NCI-H345 treated with DMSO at 0.1 percent for 48 hours (cell line): Measurements from ENCODE around the gene SLC37A1.
A peak's percentile ranks its signal among the peaks of the same experiment; 100 is the strongest.

Experiments
- DNase-seq: peaks from one replicate; lab custom pipeline; 2025; ENCODE audit not compliant: unreplicated experiment; lab: John Stamatoyannopoulos, UW

Gene SLC37A1

DNA sequence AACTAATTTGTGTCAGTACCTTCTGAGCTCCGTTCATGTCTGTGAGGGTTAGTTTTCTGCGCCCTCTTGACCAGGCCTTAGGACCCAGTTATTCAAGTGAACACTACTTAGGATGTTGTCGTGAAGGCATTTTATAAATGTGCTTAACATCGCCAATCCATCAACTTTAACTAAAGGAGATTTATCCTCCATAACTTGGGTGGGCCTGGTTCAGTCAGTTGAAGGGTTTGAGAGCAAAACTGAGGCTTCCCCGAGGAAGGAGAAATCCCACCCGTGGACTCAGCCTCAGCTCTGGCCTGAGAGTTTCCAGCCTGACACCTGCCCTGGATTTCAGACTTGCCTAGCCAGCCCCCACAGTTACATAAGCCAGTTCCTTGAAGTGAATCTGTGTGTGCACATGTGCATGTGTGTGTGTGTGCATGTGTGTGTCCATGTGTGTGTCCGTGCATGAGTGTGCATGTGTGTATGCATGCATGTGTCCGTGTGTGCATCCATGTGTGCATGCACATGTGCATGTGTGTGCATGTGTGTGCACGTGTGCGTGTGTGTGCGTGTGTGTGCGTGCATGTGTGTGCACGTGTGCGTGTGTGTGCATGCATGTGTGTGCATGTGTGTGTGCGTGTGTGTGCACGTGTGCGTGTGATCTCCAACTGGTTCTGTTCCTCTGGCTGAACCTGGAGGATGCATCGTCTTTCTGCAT lies 77.7 kb downstream of the SLC37A1 start:
- no peak for DNase-seq

DNA sequence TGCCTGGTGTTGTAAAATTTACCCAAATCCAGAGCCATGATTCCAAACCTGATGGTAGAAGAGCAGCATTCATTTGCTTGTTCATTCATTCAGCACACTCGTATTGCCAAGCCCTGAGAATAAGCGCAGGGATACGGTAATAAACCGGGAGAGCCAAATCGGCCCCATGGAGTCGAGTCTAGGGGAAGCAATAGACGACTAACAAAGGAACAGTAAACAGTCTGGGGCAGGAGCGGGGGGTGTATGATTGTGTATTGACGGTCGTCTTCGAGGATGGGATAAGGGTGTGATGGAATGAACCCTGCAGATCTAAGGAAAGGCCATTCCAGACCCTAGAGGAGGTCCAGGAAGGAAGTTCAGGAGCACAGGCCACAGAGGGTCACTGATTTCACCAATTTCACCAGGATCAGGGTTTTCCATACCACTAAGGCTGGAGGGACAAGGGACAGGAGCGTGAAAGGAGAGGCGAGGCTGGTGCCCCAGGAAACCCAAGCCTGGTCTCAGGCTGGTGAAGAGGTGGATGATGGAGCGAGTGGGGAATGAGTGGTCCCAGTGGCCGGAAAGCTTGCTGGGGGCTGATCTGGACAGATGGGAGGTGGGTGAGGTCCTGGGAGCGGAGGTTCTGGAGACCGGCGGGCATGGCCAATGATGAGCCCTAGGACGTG lies 78.6 kb downstream of the SLC37A1 start:
- no peak for DNase-seq

DNA sequence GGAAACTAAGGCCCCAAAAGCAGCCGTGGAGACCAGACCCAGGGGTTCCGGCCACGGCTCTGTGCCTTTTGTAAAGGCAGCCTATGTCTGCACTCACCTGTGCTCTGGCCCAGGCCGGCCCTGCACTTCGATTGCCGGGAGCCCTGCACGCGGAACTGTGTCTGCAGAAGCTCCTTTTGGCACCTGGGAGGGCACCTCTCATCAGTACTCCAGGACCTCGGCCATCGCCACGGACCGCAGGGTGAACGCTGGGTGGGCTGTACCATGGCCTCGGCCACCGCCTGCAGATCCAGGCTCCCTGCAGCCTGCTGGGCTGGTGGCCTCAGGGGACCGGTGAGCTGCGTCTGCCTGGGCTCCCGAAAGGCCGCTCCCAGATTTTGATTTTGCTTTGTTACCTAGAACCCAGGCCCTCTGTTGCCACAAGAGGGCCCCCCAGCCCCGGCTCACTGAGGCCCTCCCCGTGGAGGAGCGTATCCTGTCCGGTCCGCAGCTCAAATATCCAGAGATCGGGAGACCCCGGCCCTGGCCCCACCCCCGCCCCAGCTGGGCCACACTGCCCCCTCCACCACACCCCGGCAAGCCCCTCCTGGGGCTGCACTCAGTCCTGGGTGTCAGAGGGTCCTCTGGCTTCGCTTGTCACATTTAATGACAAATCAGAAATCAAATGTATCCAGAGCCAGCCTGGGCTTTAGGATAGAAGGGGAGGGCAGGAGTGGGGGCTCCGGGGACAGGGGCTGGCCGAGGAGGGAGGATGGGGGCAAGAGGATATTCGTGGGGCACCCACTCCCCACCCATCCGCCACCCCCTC lies 79.6 kb downstream of the SLC37A1 start:
- DNase-seq: peak; percentile 73

DNA sequence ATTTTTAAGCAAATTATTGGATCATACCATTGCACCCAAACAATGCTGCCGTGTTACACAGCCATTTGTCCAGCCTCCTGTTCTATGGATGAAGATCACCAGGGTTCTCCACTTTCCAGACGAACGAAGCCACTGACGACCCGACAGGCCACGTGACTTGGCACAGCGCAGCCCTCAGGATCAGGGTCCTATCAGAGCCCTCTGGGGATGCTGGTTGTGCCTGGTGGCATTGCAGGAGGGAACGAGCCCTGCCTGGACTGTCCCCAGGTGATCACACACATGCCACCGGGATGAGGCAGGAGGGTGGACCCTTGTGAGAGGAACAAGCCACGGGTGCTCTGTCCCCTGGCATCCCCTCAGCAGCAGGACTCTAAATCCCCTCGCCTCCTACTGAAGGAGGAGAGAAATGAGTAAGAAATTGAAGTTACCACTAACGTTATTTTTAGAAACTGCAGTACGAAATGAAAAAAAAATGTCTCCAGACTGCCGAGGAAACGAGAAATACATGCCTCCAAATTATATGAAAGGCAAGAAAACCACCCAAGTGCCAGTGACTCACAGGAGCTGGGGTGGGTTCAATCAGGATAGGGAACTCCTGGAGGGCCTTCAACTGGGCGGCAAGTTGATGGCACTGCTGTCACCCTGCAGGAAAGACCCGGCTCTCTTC lies 81.1 kb downstream of the SLC37A1 start:
- no peak for DNase-seq

DNA sequence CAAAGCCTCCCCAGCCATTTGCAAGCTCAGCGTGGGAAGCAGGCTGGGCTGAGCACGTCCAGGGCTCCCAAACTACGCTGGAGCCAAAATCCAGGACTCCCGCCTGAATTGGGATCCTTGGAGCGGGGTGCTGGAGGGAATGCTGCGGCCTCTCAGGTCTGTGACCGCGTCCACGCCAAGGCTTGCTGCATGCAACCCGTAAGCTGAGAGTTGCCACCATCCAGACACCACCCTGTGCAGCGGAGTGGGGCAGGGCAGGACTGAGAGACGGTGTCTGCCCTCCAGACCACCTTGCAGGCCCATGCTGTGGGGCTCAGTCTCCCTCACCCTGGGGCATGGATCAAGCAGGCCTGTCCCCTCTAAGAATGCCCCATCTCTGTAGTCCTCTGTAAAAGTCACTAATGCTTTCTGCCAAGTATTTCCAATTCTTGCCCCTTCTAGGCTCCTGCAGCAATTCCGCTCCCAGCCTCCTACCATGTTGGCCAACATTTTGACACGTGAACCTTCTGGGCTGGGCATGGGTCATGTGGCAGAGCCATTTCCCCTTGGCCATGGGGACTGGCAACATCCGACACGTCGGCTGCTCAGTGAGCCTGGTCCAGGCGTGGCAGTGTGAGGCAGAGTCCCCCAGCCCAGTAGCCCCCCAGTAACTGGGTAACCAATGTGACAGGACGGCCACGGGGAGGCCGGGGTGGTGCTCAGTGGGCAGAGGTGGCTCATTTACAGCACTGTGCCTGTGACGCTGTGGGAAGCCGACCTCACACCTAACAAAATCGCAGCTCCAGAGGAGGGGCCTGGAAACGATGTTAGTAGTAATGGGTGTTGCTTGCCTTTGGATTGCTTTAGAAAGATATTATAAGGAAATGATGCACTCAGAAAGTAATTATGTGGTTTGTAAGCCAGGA lies 81.9 kb downstream of the SLC37A1 start:
- no peak for DNase-seq

DNA sequence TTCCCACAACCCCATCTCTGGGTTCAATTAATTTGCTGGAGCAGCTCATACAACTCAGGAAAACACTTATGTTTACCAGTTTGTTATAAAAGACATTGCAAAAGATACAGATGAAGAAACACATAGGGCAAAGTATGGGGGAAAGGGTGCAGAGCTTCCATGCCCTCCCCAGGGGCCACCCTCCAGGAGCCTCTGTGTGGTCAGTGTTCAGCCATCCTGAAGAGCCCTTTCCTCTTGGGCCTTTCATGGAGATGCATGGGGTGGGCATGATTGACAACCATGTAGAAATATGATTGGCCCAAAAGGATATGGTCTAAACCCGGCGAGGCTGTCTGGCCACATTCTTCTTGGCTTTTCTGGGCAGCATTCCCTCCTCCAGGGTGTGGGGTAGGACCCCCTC lies 83.0 kb downstream of the SLC37A1 start:
- DNase-seq: no peak

DNA sequence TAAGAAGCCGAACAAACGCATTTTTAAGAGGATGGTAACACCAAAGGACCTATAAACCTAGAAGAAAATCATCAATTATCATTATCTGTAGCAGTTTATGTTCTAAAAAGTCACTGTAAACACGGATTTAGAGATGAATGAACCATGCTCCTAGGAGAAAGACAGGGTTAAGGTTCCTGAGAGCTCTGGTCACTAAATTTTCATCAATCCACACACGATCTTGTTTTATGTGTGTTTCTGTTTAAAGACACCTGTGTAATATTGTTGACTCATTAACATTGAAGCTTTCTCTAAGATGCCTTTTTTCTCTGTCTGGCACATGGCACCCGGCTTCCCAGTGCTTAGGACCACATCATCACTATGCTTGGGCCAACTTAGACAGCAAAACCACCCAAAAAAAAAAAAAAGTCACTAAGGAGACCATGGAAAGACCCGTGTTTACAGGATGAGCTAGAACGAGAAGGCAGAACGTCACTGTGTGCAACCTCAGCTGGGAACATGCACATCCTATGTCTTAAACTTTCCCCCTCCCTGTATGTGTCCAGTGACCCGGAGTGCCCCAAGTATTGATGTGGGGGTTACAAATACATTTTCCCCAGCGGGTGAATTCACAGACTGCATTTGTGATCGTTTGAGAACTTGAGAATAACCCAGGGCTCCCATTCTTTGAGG lies 84.0 kb downstream of the SLC37A1 start:
- DNase-seq: no peak

DNA sequence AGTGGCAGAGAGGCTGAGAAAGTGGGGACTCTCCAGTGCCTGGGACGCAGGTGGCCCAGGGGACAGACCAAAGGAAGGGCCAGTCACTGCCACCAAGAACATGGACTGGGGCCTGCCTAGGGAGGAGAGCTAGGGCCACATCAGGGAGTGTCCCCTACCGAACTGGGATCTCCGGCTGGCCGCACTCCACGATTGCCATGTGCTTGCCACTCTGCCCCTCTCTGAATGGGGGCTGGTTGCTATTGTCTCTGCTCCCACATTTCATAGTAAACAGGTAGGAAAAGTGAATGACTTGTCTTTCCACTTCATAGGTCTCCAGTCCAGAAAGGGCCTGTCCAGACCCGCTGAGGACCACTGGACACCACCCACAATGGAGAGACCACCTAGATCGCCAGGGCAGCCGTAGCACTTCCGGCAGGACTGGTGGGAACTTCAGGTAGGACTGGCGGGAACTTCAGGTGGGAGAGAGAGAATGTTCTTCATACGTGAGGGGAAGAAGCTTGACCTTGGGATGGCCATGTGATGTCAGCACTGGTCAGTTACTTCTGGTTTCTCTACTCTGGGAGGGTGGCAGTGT lies 84.6 kb downstream of the SLC37A1 start:
- DNase-seq: no peak

DNA sequence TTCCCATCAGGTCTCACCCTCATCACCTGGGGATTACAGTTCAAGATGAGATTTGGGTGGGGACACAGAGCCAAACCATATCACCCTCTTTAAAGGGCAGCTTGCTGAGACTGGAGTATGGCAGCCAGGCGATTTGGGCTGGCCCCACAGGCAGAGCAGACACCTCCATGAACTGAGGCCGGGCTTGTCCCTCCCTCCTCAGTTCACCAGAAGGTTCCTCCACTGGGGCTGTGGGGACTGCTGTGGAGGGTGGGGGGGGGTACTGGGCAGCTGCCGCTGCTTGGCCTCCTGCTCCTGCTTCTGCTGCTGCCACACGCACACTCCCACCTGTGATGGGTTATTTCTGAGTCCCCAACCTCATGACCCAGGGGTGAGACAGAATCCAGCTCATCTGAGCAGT lies 85.8 kb downstream of the SLC37A1 start:
- DNase-seq: no peak

DNA sequence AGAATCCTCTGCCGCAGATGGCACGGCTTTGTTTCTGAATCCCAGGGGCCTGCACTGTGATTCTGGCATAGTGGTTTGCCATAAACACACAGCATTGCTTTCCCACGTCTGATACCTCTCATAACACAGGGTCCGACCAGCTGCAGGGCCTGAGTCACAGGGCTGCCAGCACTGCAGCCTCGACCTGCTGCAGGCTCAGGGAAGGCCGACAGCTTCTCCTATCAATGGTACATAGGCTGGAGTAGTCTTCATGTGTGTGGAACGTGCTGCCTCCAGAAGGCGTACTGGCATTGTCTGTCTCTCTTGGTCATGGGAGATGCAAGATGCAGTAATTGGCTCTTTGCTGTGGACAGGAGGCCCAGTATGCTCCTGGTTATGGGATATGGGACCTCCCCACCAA lies 86.3 kb downstream of the SLC37A1 start:
- DNase-seq: no peak

DNA sequence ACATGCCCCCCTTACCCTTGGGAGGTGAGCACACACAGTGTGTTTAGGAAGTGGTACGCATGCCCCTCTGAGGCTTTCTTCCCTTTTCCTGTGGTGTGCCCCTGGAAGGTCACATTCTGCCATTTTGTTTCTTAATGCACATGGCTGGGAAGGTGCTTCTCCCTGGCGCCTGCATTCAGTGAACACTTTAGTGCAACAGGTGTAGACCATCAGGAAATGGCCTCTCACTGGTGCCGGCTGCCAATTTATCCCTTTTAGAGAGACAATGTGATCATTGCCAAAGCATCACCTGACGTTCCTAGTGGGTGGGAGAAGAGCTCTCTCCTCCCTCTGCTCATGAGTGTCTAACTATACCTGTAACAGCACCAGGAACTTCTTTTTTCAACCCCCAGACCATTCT lies 88.0 kb downstream of the SLC37A1 start:
- no peak for DNase-seq

DNA sequence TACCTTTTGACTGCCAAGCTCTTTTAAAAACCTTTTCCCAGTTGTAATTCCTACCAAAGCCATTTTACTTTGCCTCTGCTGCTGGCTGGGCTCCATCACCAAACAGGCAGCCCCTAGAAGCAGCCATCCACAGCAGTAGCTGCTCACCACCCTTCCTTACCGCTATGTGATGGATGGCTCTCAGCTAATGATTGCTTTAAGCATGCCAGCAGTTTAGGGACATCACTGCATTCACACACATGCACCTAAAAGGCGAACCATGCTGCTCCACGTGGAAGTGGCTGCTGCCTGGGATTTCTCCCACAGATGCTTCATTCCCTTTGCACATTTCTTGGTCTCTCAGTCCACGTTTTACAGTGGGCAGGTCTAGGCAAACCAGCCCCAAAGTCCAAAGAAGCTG lies 93.5 kb downstream of the SLC37A1 start:
- no peak for DNase-seq

DNA sequence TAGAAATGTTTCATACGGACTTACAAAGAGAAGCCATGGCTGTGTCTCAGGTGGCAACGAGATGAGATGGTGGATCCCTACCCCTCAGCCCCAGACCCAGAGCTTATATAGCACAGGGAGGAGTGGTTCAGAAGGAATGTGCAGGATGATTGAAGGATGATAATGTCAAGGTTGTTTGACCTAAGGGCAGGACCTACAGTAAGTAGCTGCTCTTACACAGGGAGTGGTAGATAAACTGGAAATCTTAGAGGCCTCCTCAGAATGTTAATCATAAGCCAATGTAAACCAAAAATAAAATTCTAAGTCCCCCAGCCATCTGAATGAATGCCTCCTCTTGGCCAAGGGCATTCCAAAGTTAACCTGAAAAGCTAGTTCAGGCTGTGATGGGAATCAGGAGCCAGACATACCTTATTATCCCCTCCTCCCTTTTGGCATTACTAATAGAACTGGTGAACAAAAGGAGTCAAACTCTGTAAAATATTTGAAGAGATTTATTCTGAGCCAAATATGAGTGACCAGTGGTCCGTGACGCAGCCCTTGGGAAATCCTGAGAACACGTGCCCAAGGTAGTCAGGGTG lies 94.0 kb downstream of the SLC37A1 start:
- no peak for DNase-seq

DNA sequence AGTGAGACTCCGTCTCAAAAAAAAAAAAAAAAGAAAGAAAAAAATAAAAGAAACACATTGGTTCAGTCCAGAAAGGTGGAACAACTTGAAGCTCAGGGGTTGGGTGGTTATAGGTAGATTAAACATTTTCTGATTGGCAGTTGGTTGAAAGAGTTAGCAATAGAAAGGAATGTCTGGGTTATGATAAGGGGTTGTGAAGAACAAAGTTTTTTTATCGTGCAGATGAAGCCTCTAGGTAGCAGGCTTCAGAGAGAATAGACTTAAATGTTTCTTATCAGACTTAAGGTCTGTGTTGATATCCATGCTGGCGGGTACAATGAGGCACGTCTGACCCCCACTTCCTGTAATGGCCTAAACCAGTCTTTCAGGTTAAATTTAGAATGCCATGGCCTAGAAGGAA lies 94.8 kb downstream of the SLC37A1 start:
- DNase-seq: no peak

DNA sequence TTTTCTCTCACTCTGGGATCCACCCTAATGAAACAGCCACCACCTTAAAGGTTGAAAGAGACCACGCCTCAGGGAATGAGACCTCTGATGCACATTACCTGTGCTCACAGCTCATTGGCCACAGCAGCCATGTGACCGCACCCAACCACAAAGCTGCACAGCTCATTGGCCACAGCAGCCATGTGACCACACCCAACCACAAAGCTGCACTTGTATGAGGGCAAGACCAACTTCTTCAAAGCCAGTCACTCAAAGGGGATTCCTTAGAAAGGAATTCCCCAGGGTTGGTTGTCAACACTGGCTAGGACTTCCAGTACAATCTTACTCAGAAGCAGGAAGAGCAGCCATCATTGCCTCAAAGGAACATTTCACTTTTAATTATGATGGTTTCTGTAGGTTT lies 96.2 kb downstream of the SLC37A1 start:
- no peak for DNase-seq

DNA sequence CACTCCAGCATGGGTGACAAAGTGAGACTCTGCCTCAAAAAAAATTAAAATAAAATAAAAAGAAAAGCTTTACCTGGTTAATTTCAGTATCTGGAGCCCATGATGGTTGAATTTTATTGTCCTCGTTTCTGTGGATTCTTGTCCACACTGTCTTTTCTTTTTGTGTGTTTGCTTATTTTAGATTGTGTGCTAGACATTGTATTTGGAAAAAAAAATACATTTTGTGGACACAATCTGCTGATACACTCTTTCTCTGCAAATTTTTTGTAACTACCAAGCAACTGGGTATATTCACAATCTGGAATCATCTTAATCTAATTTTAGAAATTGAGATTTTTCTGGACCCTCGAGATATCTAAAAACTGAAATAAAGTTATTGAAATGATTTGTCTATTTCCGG lies 98.2 kb downstream of the SLC37A1 start:
- DNase-seq: no peak

DNA sequence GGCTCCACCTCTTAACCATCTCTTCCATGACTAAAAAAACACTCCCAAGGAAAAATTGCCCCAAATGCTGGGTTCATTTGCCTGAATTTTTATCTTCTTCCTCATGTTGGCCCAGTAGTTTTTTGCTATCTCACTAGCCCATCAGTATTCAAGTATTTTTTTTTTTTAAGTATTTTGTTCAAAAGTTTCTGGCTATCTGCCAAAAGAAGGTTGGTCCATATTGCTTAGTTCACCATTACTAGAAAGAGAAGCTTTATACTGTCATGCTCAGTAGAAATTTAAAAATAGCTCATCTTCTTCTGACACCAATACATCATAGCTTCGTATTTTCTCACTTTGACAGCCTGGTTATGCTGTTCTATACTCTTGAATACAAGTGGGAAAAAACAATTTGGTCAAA lies 98.7 kb downstream of the SLC37A1 start:
- DNase-seq: no peak

DNA sequence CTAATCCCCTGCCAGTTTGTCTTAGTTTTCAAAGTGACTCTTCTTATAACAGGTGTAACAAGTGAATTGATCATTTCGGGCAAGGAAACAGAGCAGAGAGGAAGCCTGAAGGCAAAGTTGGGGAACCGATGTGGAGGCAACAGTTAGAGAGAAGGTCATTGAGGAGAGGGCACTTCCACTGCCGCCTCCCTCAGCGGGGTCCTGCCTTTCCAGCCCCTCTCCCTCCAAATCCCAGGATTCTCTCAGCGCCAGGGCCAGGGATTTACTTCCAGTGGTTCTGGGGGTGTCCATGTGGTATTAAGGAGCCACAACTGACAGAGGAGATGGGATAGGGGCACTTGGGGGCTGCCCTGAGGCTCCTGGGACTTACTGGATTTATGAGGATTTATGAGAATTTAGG lies 100.1 kb downstream of the SLC37A1 start:
- no peak for DNase-seq

DNA sequence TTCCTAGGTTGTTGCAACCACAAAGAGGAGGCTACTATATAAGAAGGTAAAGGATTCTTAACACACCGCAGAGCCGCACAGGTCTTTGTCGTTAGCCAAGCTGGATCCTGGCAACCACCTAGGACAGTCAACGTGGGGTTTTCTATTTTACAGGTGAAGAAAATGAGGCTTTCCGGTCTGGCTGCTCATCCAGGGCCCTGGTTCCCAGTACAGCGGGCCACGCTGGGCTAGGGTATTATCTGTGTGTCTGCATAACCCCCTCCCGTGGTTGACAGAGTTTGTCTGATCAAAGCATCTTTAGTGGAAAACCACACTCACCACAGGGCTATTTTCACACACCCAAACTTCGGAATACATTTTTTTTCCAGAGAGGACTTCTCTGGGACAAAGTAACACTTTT lies 100.7 kb downstream of the SLC37A1 start:
- no peak for DNase-seq
